Lower leg skin (tissue), 3 donors: ENCODE data around the gene TRIM42.

Experiments
- CTCF ChIP-seq, 3 donors: fragments of 450-650 bp; IDR thresholded peaks; one replicate each; pipeline ENCODE4 v1.5.1; 2016; ENCODE audit warnings: antibody characterized with exemption in 3 of 3, mild to moderate bottlenecking in 3 of 3, moderate library complexity in 2 of 3
- POLR2A ChIP-seq, 2 donors: fragments of 450-650 bp; IDR thresholded peaks; one replicate each; pipeline ENCODE4 v1.6.1; 2016 to 2017; ENCODE audit warnings: antibody characterized with exemption in 2 of 2, mild to moderate bottlenecking in 1 of 2, moderate library complexity in 1 of 2

- TF ChIP-seq CTCF (IDR thresholded peaks at IDR 0.05) = no peak
- TF ChIP-seq POLR2A (IDR thresholded peaks at IDR 0.05) = no peak
These were observed at the start of gene TRIM42 for GRCh38 chr3:140677764-140678163.
